B cell (primary cell): ENCODE data around the gene CXXC5.

Source experiments
- EZH2 ChIP-seq: IDR thresholded peaks from 2 replicates; pipeline ENCODE4 v1.6.1; 2012; ENCODE audit warnings: borderline replicate concordance, low read depth, mild to moderate bottlenecking, moderate library complexity, low read length; ENCODE audit not compliant: insufficient read depth, poor library complexity, severe bottlenecking
- TF ChIP-seq, protein P1 (sequence below): fragments of 200-600 bp; IDR thresholded peaks from one replicate; pipeline ENCODE4 v1.8.0; 2022; ENCODE audit warnings: antibody characterized with exemption, mild to moderate bottlenecking

DNA sequence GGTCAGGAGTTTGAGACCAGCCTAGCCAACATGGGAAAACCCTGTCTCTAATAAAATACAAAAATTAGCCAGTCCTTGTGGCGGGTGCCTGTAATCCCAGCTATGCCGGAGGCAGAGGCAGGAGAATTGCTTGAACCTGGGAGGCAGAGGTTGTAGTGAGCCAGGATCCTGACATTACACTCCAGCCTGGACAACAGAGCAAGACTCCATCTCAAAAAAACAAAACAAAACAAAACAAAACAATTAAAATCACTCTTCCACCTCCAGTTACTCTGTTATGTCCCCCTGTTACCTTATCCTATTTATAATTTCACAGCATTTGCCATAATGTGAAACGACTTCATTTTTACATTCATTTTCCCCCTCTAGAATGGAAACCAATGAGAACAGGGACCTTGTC is 54.4 kb downstream of the CXXC5 start:
- TF ChIP-seq, protein P1, sequence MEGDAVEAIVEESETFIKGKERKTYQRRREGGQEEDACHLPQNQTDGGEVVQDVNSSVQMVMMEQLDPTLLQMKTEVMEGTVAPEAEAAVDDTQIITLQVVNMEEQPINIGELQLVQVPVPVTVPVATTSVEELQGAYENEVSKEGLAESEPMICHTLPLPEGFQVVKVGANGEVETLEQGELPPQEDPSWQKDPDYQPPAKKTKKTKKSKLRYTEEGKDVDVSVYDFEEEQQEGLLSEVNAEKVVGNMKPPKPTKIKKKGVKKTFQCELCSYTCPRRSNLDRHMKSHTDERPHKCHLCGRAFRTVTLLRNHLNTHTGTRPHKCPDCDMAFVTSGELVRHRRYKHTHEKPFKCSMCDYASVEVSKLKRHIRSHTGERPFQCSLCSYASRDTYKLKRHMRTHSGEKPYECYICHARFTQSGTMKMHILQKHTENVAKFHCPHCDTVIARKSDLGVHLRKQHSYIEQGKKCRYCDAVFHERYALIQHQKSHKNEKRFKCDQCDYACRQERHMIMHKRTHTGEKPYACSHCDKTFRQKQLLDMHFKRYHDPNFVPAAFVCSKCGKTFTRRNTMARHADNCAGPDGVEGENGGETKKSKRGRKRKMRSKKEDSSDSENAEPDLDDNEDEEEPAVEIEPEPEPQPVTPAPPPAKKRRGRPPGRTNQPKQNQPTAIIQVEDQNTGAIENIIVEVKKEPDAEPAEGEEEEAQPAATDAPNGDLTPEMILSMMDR: no peak
- no peak for TF ChIP-seq EZH2
